Amniotic epithelial cell (primary cell): Measurements from ENCODE around the gene FAAH.
A peak's percentile ranks its signal among the peaks of the same experiment; 100 is the strongest.

Experiments used
- DNase-seq: peaks from one replicate; pipeline ENCODE4 v3.0.0-alpha.2; 2010; ENCODE audit warnings: low read depth

The FAAH gene

DNA sequence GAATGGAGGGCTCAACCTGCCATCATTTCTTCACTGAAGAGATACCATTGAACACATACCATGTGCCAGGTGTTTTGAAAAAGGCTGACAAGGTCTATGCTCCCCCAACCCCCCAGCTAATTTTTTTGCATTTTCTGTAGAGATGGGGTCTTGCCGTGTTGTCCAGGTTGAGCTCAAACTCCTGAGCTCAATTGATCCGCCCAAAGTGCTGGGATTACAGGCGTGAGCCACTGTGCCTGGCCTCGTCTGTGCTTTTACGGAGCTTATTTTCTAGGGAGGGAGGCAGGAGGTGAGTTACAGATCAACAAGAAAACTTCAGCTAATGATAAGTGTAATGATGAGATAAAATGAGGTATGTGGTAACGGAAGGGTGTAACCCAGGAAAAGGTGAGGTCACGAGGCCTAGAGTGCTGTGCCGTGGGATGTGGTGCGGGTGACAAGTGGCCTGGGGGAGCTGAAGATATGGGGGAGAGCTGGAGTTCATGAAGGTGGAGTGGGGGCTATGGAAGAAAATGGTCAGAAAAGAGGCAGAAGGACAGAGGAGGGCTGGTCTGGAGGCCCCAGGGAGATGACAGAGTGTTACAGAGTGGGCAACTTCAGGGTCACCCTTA lies 28.2 kb downstream of the FAAH start:
- DNase-seq = no peak

DNA sequence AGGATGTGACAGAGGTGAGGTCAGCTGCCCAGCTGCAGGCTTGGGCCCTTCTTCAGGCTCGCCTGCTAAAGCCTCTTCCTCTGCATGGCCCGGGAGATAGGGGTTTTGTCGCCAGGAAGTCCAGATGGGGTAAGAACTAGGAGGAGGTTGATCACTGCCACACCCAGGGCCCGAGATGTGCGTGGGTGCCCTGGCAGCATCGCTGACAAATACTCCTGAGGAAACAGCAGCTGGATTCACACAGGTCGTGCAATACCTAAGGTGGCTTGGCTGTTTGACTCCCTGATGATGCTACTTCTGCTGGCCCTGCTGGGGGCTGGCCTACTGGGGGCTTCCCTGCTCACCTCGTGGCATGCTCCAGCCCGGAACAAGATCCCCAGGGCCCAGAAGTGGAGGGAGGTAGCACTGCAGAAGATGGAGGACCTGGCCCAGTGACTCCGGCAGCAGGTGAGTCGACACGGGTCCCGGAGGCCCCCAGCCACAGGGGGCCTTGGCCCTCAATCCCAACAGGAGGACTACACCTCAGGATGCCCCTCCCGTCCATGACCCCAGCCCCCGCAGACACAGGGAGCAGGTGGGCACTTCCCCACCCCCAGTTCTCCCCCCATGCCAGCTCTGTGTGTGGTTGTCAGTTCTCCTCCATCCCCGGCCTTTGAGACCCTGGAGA lies 29.6 kb downstream of the FAAH start:
- no peak for DNase-seq

DNA sequence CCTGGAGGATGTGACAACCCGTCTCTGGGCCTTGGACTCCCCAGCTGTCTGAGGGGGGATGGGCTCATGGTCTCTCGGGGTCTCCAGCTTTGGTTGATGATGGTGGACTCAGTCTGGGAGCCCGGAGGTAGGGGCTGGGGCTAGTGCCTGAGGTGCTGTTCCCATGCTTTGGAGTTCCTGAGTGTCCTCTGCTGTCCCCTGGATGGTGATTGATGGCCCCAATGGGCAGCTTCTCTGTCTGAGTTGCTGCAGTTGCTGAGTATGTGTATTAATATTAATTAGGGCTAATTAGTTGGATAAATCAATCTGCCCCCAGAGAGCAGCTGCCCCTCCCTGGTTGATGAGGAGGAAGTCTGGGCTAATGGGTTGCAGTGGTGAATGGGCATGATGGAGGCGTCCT lies 30.6 kb downstream of the FAAH start:
- DNase-seq = no peak

DNA sequence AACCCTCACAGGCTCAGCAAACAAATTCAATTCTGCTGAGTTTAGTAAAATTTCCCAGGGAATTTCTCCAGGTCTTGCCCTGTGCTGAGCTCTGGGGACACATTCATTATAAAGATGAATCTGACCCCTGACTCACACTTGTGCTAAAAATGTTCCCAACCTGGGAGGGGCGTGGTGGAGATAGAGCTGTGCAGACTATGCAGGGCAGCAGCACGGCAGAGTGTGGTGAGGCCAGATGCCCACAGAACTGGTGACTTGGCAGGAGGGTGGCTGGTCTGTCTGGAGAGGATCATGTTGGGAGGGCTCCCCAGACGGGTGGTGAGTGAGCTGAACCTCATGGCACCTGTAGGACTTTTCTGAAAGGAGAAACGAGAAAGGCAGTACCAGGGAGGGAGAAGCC lies 31.6 kb downstream of the FAAH start:
- DNase-seq = no peak

DNA sequence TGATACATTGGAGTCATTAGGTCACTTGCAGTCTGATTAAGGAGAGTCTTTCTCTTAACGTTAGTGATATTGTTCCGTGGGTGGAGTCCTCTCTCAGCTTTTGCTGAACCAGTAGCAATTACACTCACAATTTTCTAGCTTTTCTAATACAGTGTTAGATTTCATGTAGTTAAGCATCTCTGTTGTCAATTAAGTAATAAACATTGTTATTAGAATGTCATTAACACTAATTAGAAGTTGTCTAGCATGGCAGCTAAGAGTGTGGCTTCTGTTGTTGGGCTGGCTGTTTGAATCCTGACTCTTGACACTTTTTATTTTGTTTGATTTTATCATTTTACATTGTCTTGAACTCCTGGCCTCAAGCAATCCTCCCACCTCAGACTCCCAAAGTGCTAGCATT lies 33.4 kb downstream of the FAAH start:
- DNase-seq = no peak

DNA sequence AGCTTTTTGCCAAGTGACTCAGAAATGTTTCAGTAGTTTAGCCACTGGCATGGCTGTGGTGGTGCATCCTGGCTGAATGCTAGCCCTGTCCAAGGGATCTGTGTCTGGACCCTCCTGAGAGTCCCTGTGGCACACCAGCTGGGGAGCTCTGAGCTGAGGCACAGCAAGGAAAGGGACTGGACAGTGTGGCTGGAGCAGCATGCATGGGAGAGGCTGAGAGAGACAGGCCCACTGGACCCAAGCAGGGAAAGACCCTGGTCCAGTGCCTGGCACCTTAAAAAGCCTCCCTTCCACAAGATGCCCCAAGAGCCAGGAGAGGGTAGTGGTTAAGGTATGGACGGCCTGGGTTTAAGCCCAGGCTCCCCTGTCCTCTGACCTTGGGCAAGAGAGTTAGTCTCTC lies 35.3 kb downstream of the FAAH start:
- no peak for DNase-seq

DNA sequence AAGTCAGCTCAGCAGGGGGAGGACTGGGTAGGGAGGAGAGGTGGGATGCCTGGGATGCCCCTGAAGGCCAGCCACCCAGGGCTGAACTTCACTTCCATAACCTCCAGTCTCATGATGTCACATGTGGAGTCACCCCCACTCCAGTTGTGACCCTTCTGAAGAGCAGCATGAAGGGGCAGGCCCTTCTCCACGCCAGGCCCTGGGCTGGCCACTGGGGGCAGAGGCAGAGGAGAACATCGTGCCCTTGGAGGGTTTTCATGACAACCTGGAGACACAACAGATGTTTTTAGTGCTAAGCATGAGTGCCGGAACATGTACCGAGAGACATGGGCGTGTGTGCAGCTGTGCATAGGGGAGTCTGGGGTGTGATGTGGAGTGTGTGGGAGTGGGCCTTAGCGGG lies 37.6 kb downstream of the FAAH start:
- no peak for DNase-seq

DNA sequence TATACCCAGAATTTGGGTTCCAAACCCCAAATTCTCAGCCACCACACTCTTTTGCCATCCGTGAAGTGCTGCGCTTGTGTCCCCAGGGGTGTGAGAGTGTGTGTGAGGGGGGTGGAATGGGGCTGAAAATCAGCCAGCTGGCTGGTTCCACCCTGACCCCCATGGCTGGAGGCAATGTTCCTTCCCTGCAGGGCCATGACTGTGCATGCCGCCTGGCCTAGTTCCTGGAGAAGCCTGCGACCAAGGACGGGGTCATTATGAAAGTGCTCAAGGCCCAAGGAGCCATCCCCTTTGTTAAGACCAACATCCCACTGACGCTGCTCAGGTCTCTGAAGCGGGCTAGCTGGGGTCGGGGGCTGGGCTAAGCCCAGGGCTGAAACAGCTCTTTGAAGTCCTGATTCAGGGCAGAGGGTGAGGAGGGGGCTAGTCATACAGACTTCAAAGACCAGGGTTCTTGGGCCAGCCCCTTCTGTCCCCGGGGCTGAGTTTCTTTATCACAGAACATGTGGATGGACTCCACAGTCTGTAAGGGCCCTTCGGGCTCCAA lies 38.7 kb downstream of the FAAH start:
- no peak for DNase-seq

DNA sequence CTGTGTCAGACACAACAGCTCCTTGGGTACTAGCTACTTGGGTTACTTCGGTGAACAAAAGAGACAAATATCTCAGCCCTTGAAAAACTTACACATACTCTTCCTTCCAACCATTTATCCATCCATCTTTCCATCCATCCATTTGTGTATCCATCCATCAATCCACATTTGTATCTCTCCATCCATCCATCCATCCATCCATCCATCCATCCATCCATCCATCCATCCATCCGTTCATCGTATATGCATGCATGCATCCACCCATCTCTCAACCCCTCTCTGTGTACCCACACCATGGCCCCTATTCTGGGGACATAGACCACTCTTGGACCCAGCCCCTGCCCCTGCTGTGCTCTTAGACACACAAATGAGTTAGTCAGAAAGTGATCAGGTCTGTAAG lies 40.2 kb downstream of the FAAH start:
- no peak for DNase-seq

DNA sequence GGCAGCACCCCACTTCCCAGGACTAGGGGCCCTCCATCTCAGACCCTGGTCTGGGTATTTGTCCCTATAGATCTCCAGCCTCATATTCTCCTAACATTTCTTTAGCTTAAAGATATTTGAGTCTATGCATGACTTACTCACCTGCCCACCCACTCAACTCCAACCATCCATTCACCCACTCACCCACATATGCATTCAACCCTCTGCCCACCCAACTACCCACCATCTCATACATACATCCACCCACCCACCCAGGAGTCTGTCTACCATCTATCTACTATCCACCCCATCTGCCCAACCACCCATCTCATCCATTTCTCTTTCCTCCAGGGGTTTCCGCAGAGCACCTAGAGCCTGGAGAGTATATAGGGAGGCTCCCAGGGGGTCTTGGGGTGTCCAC lies 42.7 kb downstream of the FAAH start:
- DNase-seq = no peak

DNA sequence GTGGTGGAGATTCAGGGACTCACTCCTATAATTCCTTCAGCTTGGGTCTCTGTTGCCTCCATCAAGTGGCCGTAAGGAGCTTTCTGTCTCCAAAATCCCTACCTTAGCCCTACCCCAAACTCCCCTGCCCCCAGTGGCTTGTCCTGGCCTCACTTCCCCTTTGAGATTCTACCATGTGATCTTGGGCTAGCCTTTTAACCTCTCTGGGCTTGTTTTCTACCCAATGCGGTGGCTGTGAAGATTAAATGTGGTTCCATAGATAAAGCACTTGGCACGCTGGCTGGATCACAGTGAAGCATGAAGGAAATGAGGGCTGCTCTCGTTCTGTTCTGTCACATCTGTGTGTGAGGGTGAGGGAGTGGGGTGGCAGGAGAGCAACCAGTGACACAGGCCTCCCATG lies 43.6 kb downstream of the FAAH start:
- no peak for DNase-seq

DNA sequence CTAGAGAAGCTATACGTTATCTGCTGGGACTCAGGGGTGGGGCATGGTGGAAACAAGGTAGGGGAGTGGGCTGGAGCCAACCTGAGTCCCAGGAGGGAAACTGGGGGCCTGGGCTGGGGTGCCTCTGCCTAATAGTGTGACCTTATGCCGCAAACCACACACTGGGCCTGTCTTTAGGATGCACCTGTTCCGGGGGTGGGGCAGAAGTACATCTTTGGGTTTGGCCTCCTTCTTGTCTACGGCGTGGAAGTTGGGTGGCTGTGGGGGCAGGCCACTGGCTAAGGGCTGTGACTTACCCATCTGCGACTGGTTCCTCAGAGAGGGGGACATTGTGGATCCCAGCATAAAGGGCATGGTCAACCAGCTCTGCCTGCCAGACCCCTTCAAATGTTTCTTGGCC lies 44.2 kb downstream of the FAAH start:
- DNase-seq = no peak

DNA sequence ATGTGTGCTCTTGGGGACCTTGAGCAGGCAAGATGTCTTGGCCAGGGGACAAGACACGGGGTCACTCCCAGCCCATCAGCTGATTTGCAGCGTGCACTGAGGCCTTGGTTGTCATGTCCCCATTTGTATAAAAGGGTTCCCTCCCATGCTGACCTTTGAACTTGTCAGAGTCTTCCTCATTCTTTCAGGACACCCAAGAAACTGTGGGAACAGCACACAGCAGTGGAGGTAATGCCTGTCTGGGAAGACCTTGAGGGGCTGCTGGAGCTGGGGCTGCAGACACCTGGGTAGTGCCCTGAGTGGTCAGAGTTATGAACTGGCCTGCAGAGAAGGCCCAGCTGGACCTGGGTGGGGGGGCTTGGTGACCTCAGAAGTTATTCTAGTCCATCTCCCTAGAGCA lies 46.4 kb downstream of the FAAH start:
- no peak for DNase-seq

DNA sequence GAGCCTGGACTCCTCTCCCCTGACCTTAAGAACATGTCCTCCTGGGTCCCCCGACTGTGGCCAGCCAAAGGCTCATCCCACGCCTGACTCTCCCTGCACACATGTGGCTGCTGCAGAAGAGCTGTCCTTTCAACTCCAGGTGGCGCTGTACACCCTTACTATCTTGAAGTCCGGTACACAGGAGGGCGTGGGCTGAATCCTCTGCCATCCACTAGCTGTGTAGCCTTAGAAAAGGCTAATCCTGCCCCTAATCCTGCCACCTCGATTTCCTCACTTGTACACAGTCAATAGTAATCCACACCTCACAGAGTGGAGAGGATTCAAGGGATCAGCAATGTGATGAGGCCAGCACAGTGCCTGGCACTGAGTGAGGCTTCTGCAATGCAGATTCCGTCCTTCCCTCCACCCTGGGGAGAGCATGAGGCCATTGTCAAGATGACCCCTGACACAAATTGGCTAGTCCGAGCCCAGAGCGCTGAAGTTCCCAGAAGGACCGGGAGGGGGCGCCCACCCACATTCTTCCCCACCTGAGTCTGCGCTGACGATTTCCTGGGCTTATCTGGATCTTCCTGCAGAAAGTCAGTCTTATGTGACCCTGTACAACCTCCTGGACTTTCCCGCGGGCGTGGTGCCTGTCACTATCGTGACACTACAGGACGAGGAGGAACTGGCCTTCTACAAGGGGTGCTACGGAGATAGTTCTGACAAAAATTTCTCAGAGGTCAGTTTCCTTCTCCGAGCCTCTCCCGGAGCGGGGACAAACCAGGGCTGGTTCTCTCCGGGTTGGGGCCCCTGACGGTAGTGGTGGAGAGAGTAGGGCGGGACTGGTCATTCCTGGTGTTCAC lies 48.4 kb downstream of the FAAH start:
- DNase-seq = peak; percentile 81

DNA sequence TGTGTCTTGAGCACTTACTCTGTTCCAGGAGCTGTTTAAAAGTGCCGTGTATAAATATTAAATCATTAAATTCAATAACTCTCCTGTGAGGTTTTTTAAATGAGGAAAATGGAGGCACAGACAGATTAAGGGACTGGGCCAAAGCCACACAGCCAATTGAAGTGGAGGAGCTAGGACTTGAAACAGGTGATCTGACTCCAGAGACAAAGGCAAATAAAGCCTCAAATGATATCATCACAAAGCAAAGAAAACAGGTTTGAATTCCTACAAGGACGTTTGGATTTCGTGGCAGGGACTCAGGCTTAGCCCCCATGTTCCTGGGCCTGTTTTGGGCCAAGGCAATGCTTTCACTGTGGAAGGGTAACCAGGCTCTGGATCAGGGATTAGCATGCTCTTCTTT lies 50.3 kb downstream of the FAAH start:
- no peak for DNase-seq

DNA sequence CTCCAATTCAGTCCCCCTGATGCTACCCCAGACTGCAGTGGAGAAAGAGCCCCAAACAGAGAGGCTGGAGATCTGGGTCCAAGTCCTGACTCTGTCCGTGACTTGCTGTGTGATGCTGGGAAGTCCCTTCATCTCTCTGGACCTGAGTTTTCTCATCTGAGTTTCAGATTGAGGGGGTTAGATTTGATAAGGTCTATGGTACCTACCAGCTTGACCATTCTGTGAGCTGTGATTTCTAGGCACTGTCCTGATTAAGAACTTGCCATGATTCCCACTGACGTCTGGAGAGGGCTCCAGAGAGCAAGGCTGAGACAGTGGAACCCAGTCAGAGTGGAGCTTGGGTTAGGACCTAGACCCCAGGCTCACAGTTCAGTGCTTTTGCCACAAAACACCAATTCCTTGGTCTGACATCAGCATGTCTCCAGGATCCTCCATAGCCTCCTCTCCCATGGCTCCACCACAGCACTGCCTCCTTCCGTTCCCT lies 51.7 kb downstream of the FAAH start:
- DNase-seq = no peak

DNA sequence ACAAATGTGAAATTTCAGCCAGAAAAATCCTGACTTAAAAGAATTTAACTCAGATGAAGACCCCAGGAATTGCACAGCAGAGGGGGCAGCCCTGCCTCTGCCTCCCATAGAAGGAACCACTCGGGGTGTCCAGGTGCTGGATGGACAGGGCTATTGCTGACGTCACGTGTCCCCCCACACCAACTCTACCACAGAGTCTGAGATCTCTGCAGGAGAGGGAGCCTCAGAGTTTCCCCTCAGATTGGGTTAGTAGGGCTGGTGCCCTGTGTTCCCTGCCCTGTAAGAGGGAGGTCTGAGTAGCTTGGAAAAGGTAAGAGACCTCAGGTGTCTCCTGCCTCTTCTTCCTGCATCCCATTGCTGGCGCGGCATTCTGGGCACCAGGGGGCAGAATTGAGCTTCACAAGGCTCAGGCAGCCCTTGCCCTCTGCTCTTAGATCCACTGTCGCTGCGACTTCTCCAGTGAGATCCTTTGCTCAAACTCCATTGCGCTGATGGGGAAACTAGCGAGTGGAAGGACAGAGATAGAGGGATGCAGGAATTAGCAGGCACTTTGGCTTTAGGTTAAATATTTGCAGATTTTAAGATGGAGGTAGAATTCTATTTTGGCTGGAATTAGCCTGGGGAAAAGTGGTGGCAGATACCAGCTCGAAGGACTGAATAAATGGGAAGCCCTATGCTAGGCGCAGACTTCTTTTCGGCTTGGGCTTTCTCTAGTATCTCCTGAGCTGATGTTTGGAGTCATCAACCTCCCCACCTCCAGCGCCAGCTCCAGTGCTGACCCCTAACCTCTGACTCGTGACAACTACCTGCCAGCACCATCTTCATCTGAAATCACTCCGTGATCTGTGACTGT lies 52.8 kb downstream of the FAAH start:
- peak; percentile 56 for DNase-seq

DNA sequence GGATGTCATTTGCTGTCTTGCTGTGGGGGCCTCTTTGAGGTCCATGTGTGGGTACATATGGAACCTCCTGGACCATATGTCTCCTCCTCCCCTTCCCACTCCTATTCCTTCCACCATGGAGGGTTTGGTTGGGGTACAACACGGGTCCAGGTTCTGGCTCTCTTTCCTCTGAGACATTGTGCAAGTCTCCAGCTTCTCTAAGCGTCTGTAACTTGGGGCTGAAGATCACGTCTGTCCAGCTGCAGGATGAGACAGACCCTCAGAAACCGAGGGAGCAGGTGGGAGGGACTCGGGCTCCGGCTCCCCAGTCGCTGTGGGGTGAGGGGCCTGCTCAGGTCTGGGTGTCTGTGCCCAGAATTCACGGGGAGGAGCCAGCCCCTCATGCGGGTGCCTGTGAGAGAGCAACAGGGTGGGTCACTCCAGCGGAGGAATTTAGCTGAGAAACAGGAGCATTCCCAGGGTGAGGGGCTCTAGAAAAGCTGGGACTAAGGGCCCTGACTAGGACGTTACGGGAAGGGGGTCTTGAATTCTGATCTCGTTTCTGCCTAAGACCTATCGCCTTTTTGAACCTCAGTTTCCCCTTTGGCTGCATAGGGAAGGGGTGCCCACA lies 53.5 kb downstream of the FAAH start:
- no peak for DNase-seq

DNA sequence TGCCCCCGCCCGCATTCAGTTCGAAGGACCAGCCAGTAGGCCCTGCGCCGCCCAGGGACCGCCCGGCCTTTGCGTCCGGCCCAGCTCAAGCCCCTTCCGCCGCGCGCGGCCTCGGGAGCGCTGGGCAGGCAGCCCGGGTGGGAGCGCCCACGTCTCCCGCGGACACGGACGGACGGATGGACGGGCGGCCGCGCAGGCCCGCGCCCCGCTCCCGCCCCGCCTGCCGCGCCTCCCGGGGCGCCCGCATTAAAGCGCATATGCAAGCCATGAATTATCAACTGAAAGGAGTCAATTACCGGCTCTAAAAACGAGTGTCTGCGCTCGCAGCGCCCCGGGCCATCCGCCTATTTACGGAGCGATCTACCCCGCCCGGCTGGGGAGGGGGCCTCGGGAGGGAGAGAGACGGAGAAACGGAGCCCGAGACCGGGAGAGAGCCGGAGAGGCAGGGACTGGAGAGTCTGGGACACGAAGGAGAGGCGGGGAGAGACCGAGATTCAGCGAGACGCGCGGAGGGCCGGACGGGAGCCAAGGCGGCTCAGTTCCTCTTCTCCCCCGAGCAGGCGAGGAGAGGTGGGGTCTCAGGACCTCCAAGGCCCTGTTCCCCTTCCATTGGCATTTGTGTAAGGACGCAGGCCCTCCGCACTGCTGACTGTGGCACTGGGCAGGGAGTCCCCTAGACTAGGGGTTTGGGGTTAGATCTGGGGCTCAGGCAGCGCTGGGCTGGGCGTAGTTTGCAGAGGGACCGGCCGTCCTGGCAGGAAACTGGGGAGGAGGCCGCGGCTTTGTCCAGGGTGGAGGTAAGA lies 54.2 kb downstream of the FAAH start:
- DNase-seq = no peak
